Panc1 (cell line): ENCODE data around the gene PEX5L. TPM values are rescaled to one million over a fixed set of nuclear protein-coding genes. Genes with fewer than 3 reads are reported as not detected.

ENCODE experiments used
- ATAC-seq: fragments of 200-7000 bp; cut with Tn5 transposase; 2 replicates; pipeline ENCODE4 v1.9.1; 2020; ENCODE audit warnings: mild to moderate bottlenecking, moderate library complexity
- BruUV-seq: library from RNA; stranded (reverse); fragments of 400-500 nt; replicated peaks from 2 replicates; lab custom pipeline; 2021; lab: Mats Ljungman, UMichigan
- CTCF ChIA-PET: fragments of 300-600 bp; sonication (Branson Sonifier 250); formaldehyde crosslinking; loops from one replicate; lab custom pipeline; 2022; ENCODE audit warnings: antibody characterized with exemption; lab: Charles Lee
- POLR2A ChIA-PET: fragments of 300-600 bp; sonication (Branson Sonifier 250); formaldehyde crosslinking; loops from one replicate; lab custom pipeline; 2022; ENCODE audit warnings: antibody characterized with exemption; lab: Charles Lee
- DNase-seq: peaks from one replicate; pipeline ENCODE4 v3.0.0-alpha.2; 2010; ENCODE audit warnings: low read depth, low spot score
- H3K27ac ChIP-seq: 2 replicates; pipeline ENCODE4 v1.5.1; 2011; ENCODE audit warnings: mild to moderate bottlenecking, low read length, inconsistent platforms
- H3K27me3 ChIP-seq: fragments of 200-500 bp; sonication (Bioruptor generic); 2 replicates; pipeline ENCODE4 v1.6.0; 2014; ENCODE audit warnings: low read length, inconsistent platforms; ENCODE audit not compliant: control insufficient read depth, insufficient read depth
- H3K36me3 ChIP-seq: fragments of 200-500 bp; sonication (Bioruptor generic); 2 replicates; pipeline ENCODE4 v1.5.1; 2014; ENCODE audit warnings: inconsistent platforms, mild to moderate bottlenecking, low read length, moderate library complexity; ENCODE audit not compliant: control insufficient read depth, insufficient read depth
- H3K4me1 ChIP-seq: 2 replicates; pipeline ENCODE4 v1.5.1; 2011; ENCODE audit warnings: inconsistent platforms, mild to moderate bottlenecking, low read length, moderate library complexity; ENCODE audit not compliant: control insufficient read depth, insufficient read depth
- H3K4me3 ChIP-seq, 2 experiments: 2 replicates each; pipeline ENCODE4 v1.5.1; 2011 to 2012; ENCODE audit warnings: low read depth in 2 of 2, low read length in 2 of 2, mild to moderate bottlenecking in 2 of 2, inconsistent platforms in 1 of 2, moderate library complexity in 1 of 2
- H3K9me3 ChIP-seq: fragments of 200-500 bp; sonication (Bioruptor generic); 2 replicates; pipeline ENCODE4 v1.5.1; 2014; ENCODE audit warnings: low read depth, mild to moderate bottlenecking, inconsistent platforms, low read length, moderate library complexity; ENCODE audit not compliant: control insufficient read depth, insufficient read depth
- CTCF ChIP-seq: fragments of 450-650 bp; IDR thresholded peaks from 2 replicates; pipeline ENCODE4 v1.5.1; 2017; ENCODE audit warnings: mild to moderate bottlenecking
- POLR2AphosphoS5 ChIP-seq: IDR thresholded peaks from 2 replicates; pipeline ENCODE4 v1.6.1; 2012; ENCODE audit warnings: mild to moderate bottlenecking, low read depth, low read length, moderate library complexity
- SIN3A ChIP-seq: IDR thresholded peaks from 2 replicates; pipeline ENCODE4 v1.6.1; 2012; ENCODE audit warnings: low read depth, mild to moderate bottlenecking, low read length, moderate library complexity, borderline replicate concordance; ENCODE audit not compliant: insufficient read depth
- TCF7L2 ChIP-seq: IDR thresholded peaks from 2 replicates; pipeline ENCODE4 v1.6.1; 2011; ENCODE audit warnings: mild to moderate bottlenecking, low read depth, low read length, inconsistent platforms
- in situ Hi-C: cut with HindIII; loops from 2 replicates; pipeline ENCODE4 v1.10.0; 2016; ENCODE audit warnings: low sequenced_read_pairs, low pct_unique_long_range_greater_than_20kb
- intact Hi-C: fragments of 100-400 bp; cut with micrococcal nuclease; formaldehyde crosslinking; loops from one replicate; pipeline ENCODE4 v1.10.0; 2022; ENCODE audit not compliant: unreplicated experiment
- total RNA-seq: library from RNA; stranded (reverse); gene quantifications from one replicate; pipeline ENCODE4 v1.2.1, GENCODE V29; 2021; ENCODE audit not compliant: unreplicated experiment
- TF ChIP-seq, protein P1 (sequence below), 2 experiments: IDR thresholded peaks; 2 replicates each; pipeline ENCODE4 v1.6.1; 2011 to 2012; ENCODE audit warnings: low read depth in 2 of 2, control low read depth in 1 of 2, low read length in 1 of 2, mild to moderate bottlenecking in 1 of 2, moderate library complexity in 1 of 2; ENCODE audit not compliant: insufficient read depth in 1 of 2

The PEX5L gene
- total RNA-seq, 1 experiment from 2014 or later = 0.23 TPM

DNA sequence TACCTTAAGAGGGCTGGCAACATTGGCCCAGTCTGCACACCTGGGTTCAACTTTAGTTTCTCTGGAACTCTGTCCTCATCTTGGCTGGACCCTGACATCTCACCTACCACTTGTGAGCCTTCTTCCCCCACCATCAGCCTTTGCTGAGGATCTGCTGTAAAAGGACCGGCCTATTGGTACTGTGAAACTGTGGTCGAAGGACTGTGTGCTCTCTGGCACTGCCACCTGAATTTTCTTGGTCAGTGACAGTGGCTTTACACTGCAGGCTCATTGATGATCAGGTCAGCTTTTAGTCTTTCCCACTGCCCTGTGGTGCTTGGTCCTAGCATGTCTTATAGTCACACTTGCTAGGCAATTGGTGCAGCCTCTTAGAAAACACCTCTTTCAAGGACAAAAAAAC lies 86.9 kb downstream of the PEX5L start:
- BruUV-seq = no TSS peak
- H3K27ac ChIP-seq = no peak overlapping the region
- no peaks in the 10 kb centered on the region for H3K36me3 ChIP-seq
- H3K4me3 ChIP-seq = no peak overlapping the region
- in situ Hi-C loops (no loop called here), intact Hi-C loops (no loop called here)
- TF ChIP-seq TCF7L2 (no peak), SIN3A (no peak), POLR2AphosphoS5 (no peak), CTCF (no peak)
- TF ChIP-seq, protein P1, sequence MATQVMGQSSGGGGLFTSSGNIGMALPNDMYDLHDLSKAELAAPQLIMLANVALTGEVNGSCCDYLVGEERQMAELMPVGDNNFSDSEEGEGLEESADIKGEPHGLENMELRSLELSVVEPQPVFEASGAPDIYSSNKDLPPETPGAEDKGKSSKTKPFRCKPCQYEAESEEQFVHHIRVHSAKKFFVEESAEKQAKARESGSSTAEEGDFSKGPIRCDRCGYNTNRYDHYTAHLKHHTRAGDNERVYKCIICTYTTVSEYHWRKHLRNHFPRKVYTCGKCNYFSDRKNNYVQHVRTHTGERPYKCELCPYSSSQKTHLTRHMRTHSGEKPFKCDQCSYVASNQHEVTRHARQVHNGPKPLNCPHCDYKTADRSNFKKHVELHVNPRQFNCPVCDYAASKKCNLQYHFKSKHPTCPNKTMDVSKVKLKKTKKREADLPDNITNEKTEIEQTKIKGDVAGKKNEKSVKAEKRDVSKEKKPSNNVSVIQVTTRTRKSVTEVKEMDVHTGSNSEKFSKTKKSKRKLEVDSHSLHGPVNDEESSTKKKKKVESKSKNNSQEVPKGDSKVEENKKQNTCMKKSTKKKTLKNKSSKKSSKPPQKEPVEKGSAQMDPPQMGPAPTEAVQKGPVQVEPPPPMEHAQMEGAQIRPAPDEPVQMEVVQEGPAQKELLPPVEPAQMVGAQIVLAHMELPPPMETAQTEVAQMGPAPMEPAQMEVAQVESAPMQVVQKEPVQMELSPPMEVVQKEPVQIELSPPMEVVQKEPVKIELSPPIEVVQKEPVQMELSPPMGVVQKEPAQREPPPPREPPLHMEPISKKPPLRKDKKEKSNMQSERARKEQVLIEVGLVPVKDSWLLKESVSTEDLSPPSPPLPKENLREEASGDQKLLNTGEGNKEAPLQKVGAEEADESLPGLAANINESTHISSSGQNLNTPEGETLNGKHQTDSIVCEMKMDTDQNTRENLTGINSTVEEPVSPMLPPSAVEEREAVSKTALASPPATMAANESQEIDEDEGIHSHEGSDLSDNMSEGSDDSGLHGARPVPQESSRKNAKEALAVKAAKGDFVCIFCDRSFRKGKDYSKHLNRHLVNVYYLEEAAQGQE (IDR thresholded peaks at IDR 0.05; ENCODE audit: insufficient read depth in 1 of 2, low read depth in 2 of 2, low read length in 1 of 2) = no peak
- ATAC-seq (no peak), DNase-seq (no peak)
- H3K4me1 ChIP-seq = no peaks in the 10 kb centered on the region
- ChIA-PET POLR2A (no interaction called here), CTCF (no interaction called here)
- H3K27me3 ChIP-seq = 0 out of 2 replicates have a peak, but pooled peaks cover 3% of the 10 kb centered on the region
- H3K9me3 ChIP-seq = no peaks in the 10 kb centered on the region

DNA sequence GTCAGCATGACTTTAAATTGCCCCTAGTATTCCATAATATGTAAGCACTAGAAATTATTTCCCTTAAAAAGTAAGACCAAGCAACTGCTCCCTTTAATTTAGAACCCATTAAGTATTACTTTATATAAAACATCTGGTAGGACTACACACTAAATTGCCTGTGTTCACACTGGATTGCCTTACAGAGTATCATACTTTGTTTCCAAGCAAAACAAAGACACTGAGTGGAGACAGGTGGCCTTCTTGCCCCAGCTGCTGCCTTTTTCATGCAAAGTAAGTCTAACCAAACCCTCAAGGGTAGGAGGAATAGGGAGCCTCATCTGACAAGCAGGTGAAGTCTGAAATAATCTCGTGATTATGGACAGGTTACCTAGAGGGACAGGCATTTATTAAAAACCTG lies 87.3 kb downstream of the PEX5L start:
- CTCF ChIA-PET = no interaction called here
- Histone ChIP-seq H3K4me3 (no peak overlapping the region), H3K27ac (no peak overlapping the region), H3K36me3 (no peaks in the 10 kb centered on the region), H3K27me3 (0 out of 2 replicates have a peak, but pooled peaks cover 3% of the 10 kb centered on the region), H3K4me1 (no peaks in the 10 kb centered on the region), H3K9me3 (no peaks in the 10 kb centered on the region)
- DNase-seq (no peak), ATAC-seq (no peak)
- intact Hi-C loops (no loop called here), in situ Hi-C loops (no loop called here)
- POLR2A ChIA-PET = no interaction called here
- no TSS peak for BruUV-seq
- TF ChIP-seq TCF7L2 = no peak
- TF ChIP-seq, protein P1 (IDR thresholded peaks at IDR 0.05; ENCODE audit: insufficient read depth in 1 of 2, low read depth in 2 of 2, low read length in 1 of 2) = no peak
- no peak for TF ChIP-seq POLR2AphosphoS5
- no peak for TF ChIP-seq SIN3A
- TF ChIP-seq CTCF = no peak
